ENCODE measurements around the gene PHOX2A. TPM values are rescaled to one million over a fixed set of nuclear protein-coding genes. Genes with fewer than 3 reads are reported as not detected.

The PHOX2A gene
- total and polyA plus RNA-seq, 2 of the 13 experiments (the other 11 are each of a cell fraction or from before 2014, with no cell fraction given) = not detected

- WGBS (ENCODE audit: low lambda C conversion rate) = 0% methylated on average over 2 of the region's 2 CpGs
- no peaks in the 10 kb centered on the region for H4K20me1 ChIP-seq (ENCODE audit: insufficient read depth, low read length)
- DNase-seq (ENCODE audit: low spot score) (no peak), ATAC-seq (no peak), FAIRE-seq (no peak)
- ChIA-PET CTCF (ENCODE audit: low intra/inter-chr PET ratio, low total read pairs) (no interaction called here), POLR2A (no interaction called here)
- no peaks in the 10 kb centered on the region for H3K36me3 ChIP-seq (replicated peaks in 1 of 2; ENCODE audit: control insufficient read depth in 1 of 2, insufficient read depth in 2 of 2, low read length in 2 of 2)
- no peak overlapping the region for H2AFZ ChIP-seq (ENCODE audit: low read length)
- H3K4me2 ChIP-seq (ENCODE audit: low read depth, low read length) = no peak overlapping the region
- no TSS peak for BruUV-seq (replicated peaks)
- H3K27me3 ChIP-seq (ENCODE audit: control insufficient read depth in 1 of 2, insufficient read depth in 2 of 2, low read length in 2 of 2) = peaks cover 3 to 26% of the 10 kb centered on the region in 2 experiments; a peak in 3 of 5 replicates
- H3K4me3 ChIP-seq (replicated peaks in 1 of 3; ENCODE audit: insufficient read depth in 1 of 3, low read depth in 2 of 3, low read length in 3 of 3) = no peak overlapping the region
- H3K9ac ChIP-seq (ENCODE audit: insufficient read depth, low read depth, low read length) = no peak overlapping the region
- H3K9me3 ChIP-seq (ENCODE audit: low read length) = no peaks in the 10 kb centered on the region
- no peaks in the 10 kb centered on the region for H3K79me2 ChIP-seq (ENCODE audit: insufficient read depth, low read length)
- H3K4me1 ChIP-seq (ENCODE audit: insufficient read depth, low read length) = peaks cover 18% of the 10 kb centered on the region
- intact Hi-C loops (cut with micrococcal nuclease; ENCODE audit: unreplicated experiment) (no loop called here), in situ Hi-C loops (cut with HindIII; ENCODE audit: extremely low pct_ligation_motif_present, low pct_unique_long_range_greater_than_20kb) (no loop called here)
- no peak overlapping the region for H3K27ac ChIP-seq (ENCODE audit: extremely low read length, insufficient read depth, low read length)
- TF ChIP-seq, protein P1, sequence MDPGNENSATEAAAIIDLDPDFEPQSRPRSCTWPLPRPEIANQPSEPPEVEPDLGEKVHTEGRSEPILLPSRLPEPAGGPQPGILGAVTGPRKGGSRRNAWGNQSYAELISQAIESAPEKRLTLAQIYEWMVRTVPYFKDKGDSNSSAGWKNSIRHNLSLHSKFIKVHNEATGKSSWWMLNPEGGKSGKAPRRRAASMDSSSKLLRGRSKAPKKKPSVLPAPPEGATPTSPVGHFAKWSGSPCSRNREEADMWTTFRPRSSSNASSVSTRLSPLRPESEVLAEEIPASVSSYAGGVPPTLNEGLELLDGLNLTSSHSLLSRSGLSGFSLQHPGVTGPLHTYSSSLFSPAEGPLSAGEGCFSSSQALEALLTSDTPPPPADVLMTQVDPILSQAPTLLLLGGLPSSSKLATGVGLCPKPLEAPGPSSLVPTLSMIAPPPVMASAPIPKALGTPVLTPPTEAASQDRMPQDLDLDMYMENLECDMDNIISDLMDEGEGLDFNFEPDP (CRISPR knock-in tag; conservative IDR thresholded peaks at IDR 0.05) = no peak
- TF ChIP-seq ZNF382 (CRISPR knock-in tag; IDR thresholded peaks at IDR 0.05; ENCODE audit: borderline replicate concordance) (no peak), MAFG (CRISPR knock-in tag; IDR thresholded peaks at IDR 0.05) (no peak), MLXIP (CRISPR knock-in tag; IDR thresholded peaks at IDR 0.05; ENCODE audit: borderline replicate concordance) (no peak), DDIT3 (CRISPR knock-in tag; IDR thresholded peaks at IDR 0.05) (no peak), PHF8 (CRISPR knock-in tag; IDR thresholded peaks at IDR 0.05) (no peak), CENPX (CRISPR knock-in tag; IDR thresholded peaks at IDR 0.05) (no peak), ZFP82 (CRISPR knock-in tag; IDR thresholded peaks at IDR 0.05; ENCODE audit: borderline replicate concordance) (no peak), ZBED4 (CRISPR knock-in tag; IDR thresholded peaks at IDR 0.05; ENCODE audit: borderline replicate concordance) (no peak), TCF7 (IDR thresholded peaks at IDR 0.05; ENCODE audit: low read depth) (no peak), ZNF747 (CRISPR knock-in tag; IDR thresholded peaks at IDR 0.05; ENCODE audit: borderline replicate concordance) (no peak), ZNF329 (CRISPR knock-in tag; IDR thresholded peaks at IDR 0.05; ENCODE audit: low read depth) (no peak), PRMT3 (CRISPR knock-in tag; IDR thresholded peaks at IDR 0.05; ENCODE audit: borderline replicate concordance, low read depth) (no peak)
- TF ChIP-seq, protein P2, sequence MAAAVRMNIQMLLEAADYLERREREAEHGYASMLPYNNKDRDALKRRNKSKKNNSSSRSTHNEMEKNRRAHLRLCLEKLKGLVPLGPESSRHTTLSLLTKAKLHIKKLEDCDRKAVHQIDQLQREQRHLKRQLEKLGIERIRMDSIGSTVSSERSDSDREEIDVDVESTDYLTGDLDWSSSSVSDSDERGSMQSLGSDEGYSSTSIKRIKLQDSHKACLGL (CRISPR knock-in tag; IDR thresholded peaks at IDR 0.05) = no peak
These were observed 26.1 kb downstream of the PHOX2A start for GRCh38 chr11:72217841-72218240.
